ENCODE results near the gene NMT1.
"Not testable (repeated sequence)": the region's sequence is repeated elsewhere in the genome, so short reads cannot be mapped to it uniquely, and the experiment has no call there.

NMT1 gene

GRCh38 chr17:45038728-45039634 lies 22.1 kb upstream of the NMT1 start:
- no peak for DNase-seq (ENCODE audit: low read depth)

GRCh38 chr17:45040459-45040858 lies 20.7 kb upstream of the NMT1 start:
- DNase-seq (ENCODE audit: low read depth) = no peak

GRCh38 chr17:45042346-45043120 lies 18.6 kb upstream of the NMT1 start:
- DNase-seq (ENCODE audit: low read depth) = no peak

- no peak for DNase-seq (ENCODE audit: low read depth)
Measured at GRCh38 chr17:45043813-45044540, 17.1 kb upstream of the NMT1 start.

- DNase-seq (ENCODE audit: low read depth) = peak; percentile 25
Measured at GRCh38 chr17:45046537-45047125, 14.5 kb upstream of the NMT1 start.

GRCh38 chr17:45048795-45049563 lies 12.1 kb upstream of the NMT1 start:
- no peak for DNase-seq (ENCODE audit: low read depth)

- DNase-seq (ENCODE audit: low read depth) = peak; percentile 37
Measured at GRCh38 chr17:45050481-45051059, 10.5 kb upstream of the NMT1 start.

GRCh38 chr17:45051060-45051719 lies 9.9 kb upstream of the NMT1 start, which contains the start of gene DCAKD:
TSS of gene DCAKD (minus strand) at chr17:45051632. CDS start at chr17:45034885, 16,747 bp downstream.
- DNase-seq (ENCODE audit: low read depth) = peak; percentile 97

GRCh38 chr17:45051720-45052051 lies 9.4 kb upstream of the NMT1 start:
- DNase-seq (ENCODE audit: low read depth) = not testable (repeated sequence)

- peak; percentile 49 for DNase-seq (ENCODE audit: low read depth)
Measured at GRCh38 chr17:45052052-45052772, 8.9 kb upstream of the NMT1 start.

- DNase-seq (ENCODE audit: low read depth) = no peak
Measured at GRCh38 chr17:45060382-45060796, 728 bp upstream of the NMT1 start.

- DNase-seq (ENCODE audit: low read depth) = no peak
Measured at GRCh38 chr17:45061606-45062205, 589 bp downstream of the NMT1 start.

- no peak for DNase-seq (ENCODE audit: low read depth)
Measured at GRCh38 chr17:45063198-45063597, 2.1 kb downstream of the NMT1 start.

GRCh38 chr17:45067637-45068036 lies 6.5 kb downstream of the NMT1 start:
- no peak for DNase-seq (ENCODE audit: low read depth)

- DNase-seq (ENCODE audit: low read depth) = no peak
Measured at GRCh38 chr17:45070001-45070400, 8.9 kb downstream of the NMT1 start.

- DNase-seq (ENCODE audit: low read depth) = no peak
Measured at GRCh38 chr17:45070809-45071208, 9.7 kb downstream of the NMT1 start.

GRCh38 chr17:45073414-45074070 lies 12.4 kb downstream of the NMT1 start:
- peak; percentile 86 for DNase-seq (ENCODE audit: low read depth)

GRCh38 chr17:45077643-45078042 lies 16.5 kb downstream of the NMT1 start:
- DNase-seq (ENCODE audit: low read depth) = no peak

Measured in EH (cell line).